CD14-positive monocyte (primary cell): Measurements from ENCODE around the gene CDH4. TPM values are rescaled to one million over a fixed set of nuclear protein-coding genes. Genes with fewer than 3 reads are reported as not detected.
A peak's percentile ranks its signal among the peaks of the same experiment; 100 is the strongest.

Experiments used
- DNase-seq, 3 donors: peaks; one replicate each; pipeline ENCODE4 v3.0.0-alpha.2; 2011 to 2022
- H2AFZ ChIP-seq: 2 replicates; pipeline ENCODE4 v1.6.0; 2012; ENCODE audit warnings: mild to moderate bottlenecking, low read depth, low read length, inconsistent platforms; ENCODE audit not compliant: insufficient read depth, poor library complexity, severe bottlenecking
- H3K27ac ChIP-seq, 2 donors: 1 replicate in 1 of 2; 2 replicates in 1 of 2; pipeline ENCODE4 v1.5.1; 2012 to 2013; ENCODE audit warnings: low read length in 2 of 2, control low read depth in 1 of 2, inconsistent platforms in 1 of 2, low read depth in 1 of 2, mild to moderate bottlenecking in 1 of 2
- H3K27me3 ChIP-seq, 2 donors: one replicate each; pipeline versions ENCODE4 v1.6.0 to v1.6.1; 2011 to 2013; ENCODE audit warnings: low read length in 2 of 2; ENCODE audit not compliant: control insufficient read depth in 2 of 2, insufficient read depth in 2 of 2
- H3K36me3 ChIP-seq, 2 donors: replicated peaks in 1 of 2; 1 replicate in 1 of 2; 2 replicates in 1 of 2; pipeline versions ENCODE4 v1.5.1 to v1.6.1; 2012 to 2013; ENCODE audit warnings: low read length in 2 of 2, control low read depth in 1 of 2, inconsistent platforms in 1 of 2, mild to moderate bottlenecking in 1 of 2; ENCODE audit not compliant: insufficient read depth in 2 of 2, control insufficient read depth in 1 of 2
- H3K4me1 ChIP-seq, 2 donors: 1 replicate in 1 of 2; 2 replicates in 1 of 2; pipeline versions ENCODE4 v1.5.1 to v1.6.1; 2012 to 2013; ENCODE audit warnings: low read length in 2 of 2, control low read depth in 1 of 2, inconsistent platforms in 1 of 2, mild to moderate bottlenecking in 1 of 2, moderate library complexity in 1 of 2; ENCODE audit not compliant: insufficient read depth in 2 of 2, control insufficient read depth in 1 of 2
- H3K4me2 ChIP-seq: replicated peaks from 2 replicates; pipeline ENCODE3; 2012; ENCODE audit warnings: low read length, moderate library complexity, mild to moderate bottlenecking; ENCODE audit not compliant: poor library complexity, severe bottlenecking; ENCODE audit errors: extremely low read depth
- H3K4me3 ChIP-seq, 3 experiments: fragments of 200-600 bp in 1 of 3; sonication (generic) in 1 of 3; replicated peaks in 1 of 3; 1 replicate in 2 of 3; 2 replicates in 1 of 3; pipeline ENCODE4 v1.5.1; 2011 to 2013; ENCODE audit warnings: low read length in 3 of 3, mild to moderate bottlenecking in 3 of 3, control low read depth in 2 of 3, low read depth in 2 of 3, inconsistent platforms in 1 of 3, moderate library complexity in 1 of 3
- H3K79me2 ChIP-seq: 2 replicates; pipeline ENCODE4 v1.6.0; 2012; ENCODE audit warnings: mild to moderate bottlenecking, control low read depth, inconsistent platforms, low read length, moderate library complexity; ENCODE audit not compliant: insufficient read depth
- H3K9ac ChIP-seq: 2 replicates; pipeline ENCODE4 v1.6.0; 2017; ENCODE audit warnings: low read length, mild to moderate bottlenecking; ENCODE audit not compliant: insufficient read depth, poor library complexity, severe bottlenecking
- H3K9me3 ChIP-seq, 2 donors: replicated peaks in 1 of 2; 1 replicate in 1 of 2; 2 replicates in 1 of 2; pipeline versions ENCODE4 v1.5.1 to v1.6.1; 2012 to 2013; ENCODE audit warnings: low read length in 2 of 2, control low read depth in 1 of 2; ENCODE audit not compliant: control insufficient read depth in 1 of 2, insufficient read depth in 1 of 2
- H4K20me1 ChIP-seq: 2 replicates; pipeline ENCODE4 v1.6.0; 2012; ENCODE audit warnings: mild to moderate bottlenecking, low read length, control low read depth, moderate library complexity; ENCODE audit not compliant: insufficient read depth
- H3K27ac Mint-ChIP-seq, 7 donors: one replicate each; pipeline ENCODE4 v1.8.0; 2020; ENCODE audit warnings: mild to moderate bottlenecking in 7 of 7, mixed read lengths in 7 of 7, moderate library complexity in 6 of 7, inconsistent platforms in 2 of 7
- H3K27me3 Mint-ChIP-seq, 3 donors: one replicate each; pipeline ENCODE4 v1.8.0; 2021 to 2022; ENCODE audit warnings: low read depth in 3 of 3, mild to moderate bottlenecking in 3 of 3, mixed read lengths in 3 of 3, moderate library complexity in 3 of 3, inconsistent platforms in 1 of 3
- H3K36me3 Mint-ChIP-seq, 2 donors: one replicate each; pipeline ENCODE4 v1.8.0; 2020; ENCODE audit warnings: mixed read lengths in 2 of 2, inconsistent platforms in 1 of 2, mild to moderate bottlenecking in 1 of 2
- H3K4me1 Mint-ChIP-seq: one replicate; pipeline ENCODE4 v1.8.0; 2020; ENCODE audit warnings: mild to moderate bottlenecking, mixed read lengths
- H3K4me3 Mint-ChIP-seq, 2 donors: one replicate each; pipeline ENCODE4 v1.8.0; 2020; ENCODE audit warnings: mild to moderate bottlenecking in 2 of 2, mixed read lengths in 2 of 2, moderate library complexity in 1 of 2
- H3K9me3 Mint-ChIP-seq, 7 donors: one replicate each; pipeline ENCODE4 v1.8.0; 2020 to 2022; ENCODE audit warnings: mixed read lengths in 7 of 7, mild to moderate bottlenecking in 6 of 7, moderate library complexity in 6 of 7, inconsistent platforms in 2 of 7
- CTCF ChIP-seq: fragments of 200-600 bp; IDR thresholded peaks from one replicate; pipeline ENCODE4 v1.8.0; 2022; ENCODE audit warnings: antibody characterized with exemption, mild to moderate bottlenecking
- WGBS: methylation state at CpG from one replicate; pipeline ENCODE4 v1.1.5; 2013; ENCODE audit warnings: missing lambda C conversion rate; ENCODE audit not compliant: insufficient coverage; 5-methylcytosine and 5-hydroxymethylcytosine counted together
- intact Hi-C, 2 donors: fragments of 100-400 bp; cut with micrococcal nuclease; formaldehyde crosslinking; loops; one replicate each; pipeline versions ENCODE4 v1.15.0 to v1.15.1; 2023
- polyA plus RNA-seq, 3 donors: library from polyadenylated mRNA; depleted of rRNA in 1 of 3; unstranded in 2 of 3; stranded (reverse) in 1 of 3; fragments of 300-500 nt in 2 of 3; fragments of >200 nt in 1 of 3; fragmentation: Illumina TruSeq in 2 of 3; gene quantifications; 1 replicate in 2 of 3; 2 replicates in 1 of 3; pipeline ENCODE4 v1.2.3, GENCODE V29; 2012 to 2021

CDH4 gene
- polyA plus RNA-seq, 3 donors, result not detected

GRCh38 chr20:61855286-61855685 is 603.2 kb downstream of the CDH4 start:
- no peak for TF ChIP-seq CTCF
- Histone ChIP-seq H3K79me2 (no peaks in the 10 kb centered on the region), H3K9ac (no peak overlapping the region), H3K9me3 (peaks cover 0 to 93% of the 10 kb centered on the region in 2 donors), H4K20me1 (no peaks in the 10 kb centered on the region), H3K4me2 (no peak overlapping the region), H3K36me3 (no peaks in the 10 kb centered on the region), H3K4me3 (no peak overlapping the region), H2AFZ (no peak overlapping the region), H3K4me1 (no peaks in the 10 kb centered on the region), H3K27me3 (no peaks in the 10 kb centered on the region), H3K27ac (no peak overlapping the region)
- Mint-ChIP-seq H3K4me3 (no peak overlapping the region), H3K27me3 (peaks cover 0 to 2% (median 0%) of the 10 kb centered on the region in 3 donors), H3K36me3 (no peaks in the 10 kb centered on the region), H3K27ac (no peak overlapping the region), H3K9me3 (peaks cover 0 to 42% (median 36%) of the 10 kb centered on the region in 7 donors), H3K4me1 (no peaks in the 10 kb centered on the region)
- intact Hi-C loops, result no loop called here
- WGBS, result 92% methylated on average over 7 of the region's 8 CpGs
- no peak for DNase-seq

DNA sequence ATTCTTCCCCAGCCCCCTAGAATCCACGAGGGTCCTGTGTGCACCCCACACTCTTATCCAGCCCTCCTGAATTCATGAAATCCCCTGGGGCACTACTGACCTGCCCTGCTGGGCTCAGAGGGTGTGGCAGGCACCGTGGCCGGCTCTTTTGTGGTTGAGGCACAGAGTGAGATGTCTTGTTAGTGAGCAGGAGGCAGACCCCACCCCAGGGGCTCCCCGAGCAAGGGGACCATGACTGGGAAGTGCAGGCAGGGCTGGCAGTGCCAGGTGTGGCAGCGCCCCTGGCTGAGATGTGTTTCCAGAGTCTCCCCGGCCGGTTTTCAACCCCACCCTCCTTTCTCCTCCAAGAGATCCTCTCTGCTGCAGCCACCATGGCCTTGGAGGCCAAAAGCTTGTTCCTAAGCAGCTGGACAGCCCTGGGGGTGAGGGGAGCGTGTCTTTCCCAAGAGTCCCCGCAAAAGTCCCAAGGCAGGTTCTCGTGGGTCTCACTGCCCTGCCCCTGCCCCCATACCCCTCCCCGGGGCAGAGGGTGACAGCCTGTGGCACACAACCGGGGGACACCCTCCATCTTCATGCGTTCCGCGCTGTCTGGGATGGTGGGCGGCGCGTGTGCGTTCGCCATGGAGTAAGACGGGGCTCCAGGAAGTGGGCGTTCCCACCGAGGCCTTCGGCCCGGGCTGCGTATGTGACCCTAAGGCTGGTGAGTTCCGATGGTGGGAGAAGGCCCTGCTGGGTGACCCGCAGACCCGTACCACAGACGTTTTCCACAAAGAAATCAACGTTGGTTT is 604.8 kb downstream of the CDH4 start:
- Histone ChIP-seq H3K36me3 (no peaks in the 10 kb centered on the region), H3K4me1 (no peaks in the 10 kb centered on the region), H2AFZ (no peak overlapping the region), H3K79me2 (no peaks in the 10 kb centered on the region), H3K27me3 (no peaks in the 10 kb centered on the region), H4K20me1 (no peaks in the 10 kb centered on the region), H3K4me2 (no peak overlapping the region), H3K9ac (no peak overlapping the region), H3K9me3 (peaks cover 0 to 93% of the 10 kb centered on the region in 2 donors), H3K27ac (no peak overlapping the region), H3K4me3 (no peak overlapping the region)
- no peaks in the 10 kb centered on the region for H3K36me3 Mint-ChIP-seq
- peak overlapping the region in 1 of 7 donors; percentile 12 for H3K27ac Mint-ChIP-seq
- intact Hi-C loops, result no loop called here
- H3K9me3 Mint-ChIP-seq, result peaks cover 0 to 36% (median 29%) of the 10 kb centered on the region in 7 donors
- H3K4me3 Mint-ChIP-seq, result no peak overlapping the region
- H3K4me1 Mint-ChIP-seq, result no peaks in the 10 kb centered on the region
- peaks cover 0 to 2% (median 2%) of the 10 kb centered on the region in 3 donors for H3K27me3 Mint-ChIP-seq
- WGBS, result 91% methylated on average over 18 of the region's 31 CpGs
- TF ChIP-seq CTCF, result no peak
- no peak for DNase-seq
